HG03520 (cell line): ENCODE results near the gene KLRD1.
"Not testable (repeated sequence)": the region's sequence is repeated elsewhere in the genome, so short reads cannot be mapped to it uniquely, and the experiment has no call there.

Experiments
- ATAC-seq: cut with Tn5 transposase; IDR thresholded peaks from one replicate; pipeline ENCODE4 v1.9.1; 2021; ENCODE audit warnings: mild to moderate bottlenecking, moderate library complexity; ENCODE audit not compliant: unreplicated experiment

Gene KLRD1

DNA sequence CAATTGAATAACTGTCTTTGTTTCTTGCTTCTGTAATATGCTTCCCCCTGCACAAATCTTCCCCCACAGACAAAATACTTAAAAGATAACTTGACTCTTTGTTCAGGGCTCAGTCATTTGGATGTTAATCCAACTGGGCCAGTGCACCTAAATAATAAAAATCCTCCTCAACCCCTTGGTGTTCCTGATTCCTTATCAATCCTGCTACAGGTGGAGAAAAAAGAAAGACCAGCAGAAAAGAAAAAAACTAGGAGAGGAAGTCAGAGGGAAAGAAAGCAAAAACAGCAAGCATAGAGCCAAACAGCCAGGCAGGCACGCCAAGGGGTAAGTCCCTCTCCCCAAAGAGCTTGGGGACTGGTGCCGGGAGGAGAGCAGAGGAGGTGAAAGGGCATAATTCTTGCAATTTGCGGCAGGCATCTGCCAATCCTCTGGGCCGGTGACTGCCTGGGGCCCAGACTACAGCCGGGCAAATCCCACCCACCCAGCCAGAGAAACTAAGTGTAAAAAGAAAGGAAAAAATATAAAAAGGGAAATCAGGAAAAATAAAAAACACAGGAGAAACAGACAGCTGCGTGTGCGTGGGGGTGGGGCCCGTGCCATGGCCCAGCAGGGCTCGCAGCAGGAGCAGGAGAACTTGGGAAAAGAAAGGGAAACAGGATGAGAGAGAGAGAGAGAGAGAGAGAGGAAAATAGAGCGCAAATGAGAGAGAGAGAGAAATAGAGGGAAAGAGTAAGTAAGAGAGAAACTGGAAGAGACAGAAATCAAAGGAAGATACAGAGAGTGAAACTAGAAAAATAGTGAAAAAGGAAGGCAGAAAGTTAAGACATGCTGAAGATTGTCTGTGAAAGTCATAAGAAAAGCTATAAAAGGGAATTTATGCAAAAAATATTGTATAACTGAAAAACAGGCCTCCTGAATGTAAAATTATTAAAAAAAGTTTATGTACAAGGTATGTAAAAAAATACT lies 60.8 kb downstream of the KLRD1 start:
- no peak for ATAC-seq

DNA sequence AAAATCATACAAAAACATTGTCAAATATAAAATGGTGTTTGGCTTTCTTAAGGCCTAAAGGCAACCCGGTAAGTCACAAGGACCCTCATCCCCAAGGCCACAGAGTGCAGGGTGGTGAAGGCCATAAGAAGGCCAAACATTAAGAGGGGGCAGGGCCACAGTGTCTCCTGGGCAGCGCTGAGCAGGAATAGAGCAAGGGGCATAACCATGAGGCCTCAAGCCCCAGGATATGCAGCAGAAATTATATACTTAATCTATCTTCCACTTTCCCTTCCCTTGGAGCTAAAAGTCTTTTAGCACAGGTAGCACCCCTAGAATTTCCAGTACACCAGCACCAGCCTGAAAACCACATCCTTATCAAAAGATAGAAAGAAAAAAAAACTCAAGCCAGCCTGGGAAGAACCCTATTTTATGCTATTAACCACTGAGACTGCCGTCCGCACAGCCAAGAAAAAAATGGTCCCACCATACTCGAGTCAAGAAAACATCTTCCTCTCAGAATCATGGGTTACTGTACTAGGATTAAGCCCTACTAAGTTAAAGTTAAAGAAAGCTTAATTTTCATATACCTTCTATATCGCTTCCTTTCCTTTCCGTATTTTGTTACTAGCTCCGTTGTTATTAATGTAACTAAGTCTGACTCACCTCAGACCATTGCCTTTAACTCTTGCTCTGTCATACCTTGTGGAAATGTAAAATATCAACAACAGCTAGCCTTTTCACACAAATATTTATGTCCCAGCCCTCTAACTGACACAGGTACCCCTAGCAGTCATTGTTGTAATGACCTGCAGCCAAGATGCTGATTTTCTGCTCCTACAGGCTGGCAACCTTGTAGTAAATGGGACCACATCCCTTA lies 62.1 kb downstream of the KLRD1 start:
- ATAC-seq, result no peak

- not testable (repeated sequence) for ATAC-seq
These were observed 64.3 kb downstream of the KLRD1 start for GRCh38 chr12:10371893-10372535.

DNA sequence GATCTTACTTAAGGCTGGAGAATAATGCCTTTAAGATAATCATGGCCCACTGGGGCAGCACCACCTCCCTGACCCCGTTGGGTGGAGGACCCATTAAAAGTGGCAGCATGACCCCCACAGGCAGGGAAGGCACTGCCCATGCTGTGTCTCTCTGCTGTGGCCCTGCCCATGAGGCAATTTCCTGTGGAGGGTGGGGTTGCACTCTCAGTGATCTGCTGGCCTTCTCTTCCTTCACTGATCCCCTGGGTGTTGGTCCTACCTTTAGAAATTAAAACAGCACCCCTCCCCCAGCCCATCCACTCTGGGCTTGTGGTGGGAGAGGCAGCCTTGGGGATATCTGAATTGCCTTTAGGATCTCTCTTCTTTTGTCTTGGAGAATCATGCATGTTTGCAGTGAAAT lies 64.9 kb downstream of the KLRD1 start:
- no peak for ATAC-seq

GRCh38 chr12:10374624-10375018 lies 67.0 kb downstream of the KLRD1 start:
- no peak for ATAC-seq

DNA sequence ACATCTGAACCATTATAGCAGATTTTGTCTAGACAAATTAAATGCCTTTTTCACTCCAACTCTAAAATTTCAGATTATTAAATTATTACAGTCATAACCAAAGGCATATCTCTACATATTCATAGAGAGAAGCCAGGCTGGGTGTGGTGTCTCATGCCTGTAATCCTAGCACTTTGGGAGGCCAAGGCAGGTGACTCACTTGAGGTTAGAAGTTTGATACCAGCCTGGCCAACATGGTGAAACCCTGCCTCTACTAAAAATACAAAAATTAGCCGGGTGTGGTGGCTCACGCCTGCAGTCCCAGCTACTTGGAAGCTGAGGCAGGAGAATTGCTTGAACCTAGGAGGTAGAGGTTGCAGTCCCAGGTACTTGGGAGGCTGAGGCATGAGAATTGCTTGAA lies 71.1 kb downstream of the KLRD1 start:
- ATAC-seq, result not testable (repeated sequence)
